Esophagus muscularis mucosa (tissue), 4 donors: ENCODE results near the gene FGF19. TPM values are rescaled to one million over a fixed set of nuclear protein-coding genes. Genes with fewer than 3 reads are reported as not detected.
"Not testable (repeated sequence)": the region's sequence is repeated elsewhere in the genome, so short reads cannot be mapped to it uniquely, and the experiment has no call there.

Source experiments
- DNase-seq: peaks from one replicate; pipeline ENCODE4 v3.0.0-alpha.2; 2017; ENCODE audit errors: extremely low spot score
- H3K27ac ChIP-seq, 4 donors: fragments of 200-600 bp; sonication (generic); replicated peaks in 1 of 4; 1 replicate in 3 of 4; 2 replicates in 1 of 4; pipeline ENCODE4 v1.5.1; 2016 to 2019; ENCODE audit warnings: mild to moderate bottlenecking in 1 of 4
- H3K27me3 ChIP-seq, 4 donors: fragments of 200-600 bp; sonication (generic); one replicate each; pipeline versions ENCODE4 v1.5.1 to v1.6.0; 2016 to 2019
- H3K36me3 ChIP-seq, 4 donors: fragments of 200-600 bp; sonication (generic); one replicate each; pipeline ENCODE4 v1.5.1; 2016 to 2019
- H3K4me1 ChIP-seq, 4 donors: fragments of 200-600 bp; sonication (generic); one replicate each; pipeline ENCODE4 v1.5.1; 2016 to 2019
- H3K4me3 ChIP-seq, 4 donors: fragments of 200-600 bp; sonication (generic); 1 replicate in 2 of 4; 2 replicates in 2 of 4; pipeline ENCODE4 v1.5.1; 2016 to 2019; ENCODE audit warnings: mild to moderate bottlenecking in 4 of 4, moderate library complexity in 1 of 4
- H3K9me3 ChIP-seq, 4 donors: fragments of 200-600 bp; sonication (generic); 1 replicate in 3 of 4; 2 replicates in 1 of 4; pipeline ENCODE4 v1.5.1; 2016 to 2019
- CTCF ChIP-seq, 3 experiments: fragments of 200-600 bp in 2 of 3; fragments of 450-650 bp in 1 of 3; sonication (generic) in 2 of 3; IDR thresholded peaks; one replicate each; pipeline ENCODE4 v1.5.1; 2017 to 2019; ENCODE audit warnings: antibody characterized with exemption in 3 of 3, mild to moderate bottlenecking in 2 of 3, moderate library complexity in 1 of 3
- EP300 ChIP-seq: sonication (generic); formaldehyde crosslinking; IDR thresholded peaks from one replicate; pipeline ENCODE4 v1.6.1; 2017; ENCODE audit warnings: antibody characterized with exemption
- POLR2A ChIP-seq: fragments of 450-650 bp; IDR thresholded peaks from one replicate; pipeline ENCODE4 v1.6.1; 2017; ENCODE audit warnings: antibody characterized with exemption, moderate library complexity, mild to moderate bottlenecking, low read depth
- POLR2AphosphoS5 ChIP-seq, 2 donors: sonication (generic); formaldehyde crosslinking; IDR thresholded peaks; one replicate each; pipeline ENCODE4 v1.6.1; 2017; ENCODE audit warnings: antibody characterized with exemption in 2 of 2
- WGBS: methylation state at CpG from one replicate; pipeline ENCODE4 v1.1.5; 2018; 5-methylcytosine and 5-hydroxymethylcytosine counted together
- intact Hi-C: fragments of 100-400 bp; cut with DNase I; formaldehyde crosslinking; loops from one replicate; pipeline ENCODE4 v1.15.1; 2023
- total RNA-seq, 4 donors: library from RNA; depleted of rRNA; stranded (reverse); fragments of >200 nt; gene quantifications; one replicate each; pipeline versions ENCODE4 v1.1.0 to v1.2.1, GENCODE V29; 2016

The FGF19 gene
- total RNA-seq, 4 donors from 2014 or later = not detected

- no peak for DNase-seq
- no peaks in the 10 kb centered on the region for H3K9me3 ChIP-seq
- peaks cover 0 to 95% (median 35%) of the 10 kb centered on the region in 4 donors for H3K27me3 ChIP-seq
- peaks cover 12 to 29% (median 21%) of the 10 kb centered on the region in 4 donors for H3K4me1 ChIP-seq
- H3K27ac ChIP-seq = no peak overlapping the region
- no peak overlapping the region for H3K4me3 ChIP-seq
- WGBS = 80% methylated on average over 2 of the region's 13 CpGs
- no peaks in the 10 kb centered on the region for H3K36me3 ChIP-seq
- intact Hi-C loops = no loop called here
- TF ChIP-seq POLR2A (no peak), CTCF (IDR thresholded peaks at IDR 0.05) (no peak), POLR2AphosphoS5 (IDR thresholded peaks at IDR 0.05) (no peak), EP300 (no peak)
Measured at GRCh38 chr11:69699213-69699612, 4.6 kb downstream of the FGF19 start.

GRCh38 chr11:69698362-69698761 is 5.5 kb downstream of the FGF19 start:
- Histone ChIP-seq H3K4me1 (peaks cover 8 to 21% (median 13%) of the 10 kb centered on the region in 4 donors), H3K27ac (no peak overlapping the region), H3K27me3 (peaks cover 0 to 86% (median 26%) of the 10 kb centered on the region in 4 donors), H3K9me3 (no peaks in the 10 kb centered on the region), H3K4me3 (no peak overlapping the region), H3K36me3 (no peaks in the 10 kb centered on the region)
- DNase-seq = no peak
- TF ChIP-seq POLR2AphosphoS5 (IDR thresholded peaks at IDR 0.05) (no peak), EP300 (no peak), CTCF (IDR thresholded peaks at IDR 0.05) (no peak), POLR2A (no peak)
- intact Hi-C loops = no loop called here
- WGBS = 98% methylated on average over 2 of the region's 2 CpGs

GRCh38 chr11:69697861-69698260 is 6.0 kb downstream of the FGF19 start:
- Histone ChIP-seq H3K27me3 (peaks cover 0 to 84% (median 21%) of the 10 kb centered on the region in 4 donors), H3K9me3 (no peaks in the 10 kb centered on the region), H3K36me3 (no peaks in the 10 kb centered on the region), H3K4me1 (peaks cover 6 to 16% (median 8%) of the 10 kb centered on the region in 4 donors), H3K4me3 (no peak overlapping the region), H3K27ac (no peak overlapping the region)
- DNase-seq = no peak
- 91% methylated on average over 8 of the region's 10 CpGs for WGBS
- TF ChIP-seq POLR2AphosphoS5 (IDR thresholded peaks at IDR 0.05) (no peak), EP300 (no peak), POLR2A (no peak), CTCF (IDR thresholded peaks at IDR 0.05) (no peak)
- intact Hi-C loops = no loop called here

- intact Hi-C loops = no loop called here
- Histone ChIP-seq H3K27me3 (peaks cover 0 to 84% (median 18%) of the 10 kb centered on the region in 4 donors), H3K9me3 (peaks cover 0 to 4% (median 0%) of the 10 kb centered on the region in 4 donors), H3K4me1 (peaks cover 6 to 12% (median 6%) of the 10 kb centered on the region in 4 donors), H3K27ac (no peak overlapping the region), H3K36me3 (no peaks in the 10 kb centered on the region), H3K4me3 (no peak overlapping the region)
- no peak for TF ChIP-seq EP300
- TF ChIP-seq CTCF (IDR thresholded peaks at IDR 0.05) = no peak
- no peak for TF ChIP-seq POLR2AphosphoS5 (IDR thresholded peaks at IDR 0.05)
- TF ChIP-seq POLR2A = no peak
- whole genome bisulfite sequencing = 80% methylated on average over 8 of the region's 8 CpGs
- DNase-seq = no peak
Measured at GRCh38 chr11:69697469-69697843, 6.4 kb downstream of the FGF19 start.

- no peak for TF ChIP-seq POLR2AphosphoS5 (IDR thresholded peaks at IDR 0.05)
- no peak for TF ChIP-seq EP300
- TF ChIP-seq POLR2A = no peak
- TF ChIP-seq CTCF (IDR thresholded peaks at IDR 0.05) = no peak
- WGBS = 67% methylated on average over 15 of the region's 15 CpGs
- DNase-seq = no peak
- no peak overlapping the region for H3K27ac ChIP-seq
- peaks cover 0 to 81% (median 13%) of the 10 kb centered on the region in 4 donors for H3K27me3 ChIP-seq
- H3K4me1 ChIP-seq = peaks cover 1 to 6% (median 4%) of the 10 kb centered on the region in 4 donors
- intact Hi-C loops = no loop called here
- H3K4me3 ChIP-seq = no peak overlapping the region
- H3K9me3 ChIP-seq = peaks cover 0 to 9% (median 0%) of the 10 kb centered on the region in 4 donors
- H3K36me3 ChIP-seq = no peaks in the 10 kb centered on the region
Measured at GRCh38 chr11:69696749-69697468, 6.9 kb downstream of the FGF19 start.

GRCh38 chr11:69695995-69696394 is 7.8 kb downstream of the FGF19 start:
- H3K4me3 ChIP-seq, H3K9me3 ChIP-seq, intact Hi-C loops, H3K4me1 ChIP-seq, H3K27ac ChIP-seq, DNase-seq, H3K36me3 ChIP-seq: not testable (repeated sequence)
- H3K27me3 ChIP-seq = peaks cover 0 to 75% (median 9%) of the 10 kb centered on the region in 4 donors
- WGBS = 87% methylated on average over 6 of the region's 6 CpGs
